Measurements from ENCODE around the gene CHDH.

Gene CHDH

GRCh38 chr3:53823026-53823955, 22.9 kb downstream of the CHDH start:
- no peak for DNase-seq (ENCODE audit: low read depth in 2 of 2)

- no peak for DNase-seq (ENCODE audit: low read depth in 2 of 2)
Measured at GRCh38 chr3:53822331-53822741, 23.9 kb downstream of the CHDH start.

GRCh38 chr3:53821631-53822121, 24.5 kb downstream of the CHDH start:
- no peak for DNase-seq (ENCODE audit: low read depth in 2 of 2)

GRCh38 chr3:53820756-53821580, 25.3 kb downstream of the CHDH start:
- no peak for DNase-seq (ENCODE audit: low read depth in 2 of 2)

- DNase-seq (ENCODE audit: low read depth in 2 of 2): no peak
Measured at GRCh38 chr3:53820084-53820483, 26.1 kb downstream of the CHDH start.

- DNase-seq (ENCODE audit: low read depth in 2 of 2): no peak
Measured at GRCh38 chr3:53819163-53819868, 26.9 kb downstream of the CHDH start.

GRCh38 chr3:53818221-53819162, 27.7 kb downstream of the CHDH start:
- no peak for DNase-seq (ENCODE audit: low read depth in 2 of 2)

GRCh38 chr3:53817809-53818208, 28.4 kb downstream of the CHDH start:
- DNase-seq (ENCODE audit: low read depth in 2 of 2): no peak

GRCh38 chr3:53817211-53817610, 29.0 kb downstream of the CHDH start:
- DNase-seq (ENCODE audit: low read depth in 2 of 2): no peak

GRCh38 chr3:53816425-53816824, 29.8 kb downstream of the CHDH start:
- no peak for DNase-seq (ENCODE audit: low read depth in 2 of 2)

GRCh38 chr3:53815651-53816050, 30.6 kb downstream of the CHDH start:
- no peak for DNase-seq (ENCODE audit: low read depth in 2 of 2)

- no peak for DNase-seq (ENCODE audit: low read depth in 2 of 2)
Measured at GRCh38 chr3:53815067-53815466, 31.2 kb downstream of the CHDH start.

- DNase-seq (ENCODE audit: low read depth in 2 of 2): no peak
Measured at GRCh38 chr3:53813876-53814275, 32.3 kb downstream of the CHDH start.

GRCh38 chr3:53813229-53813628, 33.0 kb downstream of the CHDH start:
- no peak for DNase-seq (ENCODE audit: low read depth in 2 of 2)

- no peak for DNase-seq (ENCODE audit: low read depth in 2 of 2)
Measured at GRCh38 chr3:53812434-53812833, 33.8 kb downstream of the CHDH start.

- DNase-seq (ENCODE audit: low read depth in 2 of 2): no peak
Measured at GRCh38 chr3:53811143-53811927, 34.9 kb downstream of the CHDH start.

- no peak for DNase-seq (ENCODE audit: low read depth in 2 of 2)
Measured at GRCh38 chr3:53809764-53810400, 36.3 kb downstream of the CHDH start.

GRCh38 chr3:53809267-53809666, 37.0 kb downstream of the CHDH start:
- DNase-seq (ENCODE audit: low read depth in 2 of 2): no peak

GRCh38 chr3:53808496-53808895, 37.7 kb downstream of the CHDH start:
- no peak for DNase-seq (ENCODE audit: low read depth in 2 of 2)
